Panc1 (cell line): ENCODE results near the gene PALM2AKAP2.

Experiments used
- CTCF ChIP-seq: fragments of 450-650 bp; IDR thresholded peaks from 2 replicates; pipeline ENCODE4 v1.5.1; 2017; ENCODE audit warnings: mild to moderate bottlenecking
- POLR2AphosphoS5 ChIP-seq: IDR thresholded peaks from 2 replicates; pipeline ENCODE4 v1.6.1; 2012; ENCODE audit warnings: mild to moderate bottlenecking, low read depth, low read length, moderate library complexity
- REST ChIP-seq, 2 experiments: IDR thresholded peaks; 2 replicates each; pipeline ENCODE4 v1.6.1; 2011 to 2012; ENCODE audit warnings: low read depth in 2 of 2, control low read depth in 1 of 2, low read length in 1 of 2, mild to moderate bottlenecking in 1 of 2, moderate library complexity in 1 of 2; ENCODE audit not compliant: insufficient read depth in 1 of 2

GRCh38 chr9:109779711-109780452 lies at the start of gene PALM2AKAP2:
- peak; percentile 34 for TF ChIP-seq CTCF
- no peak for TF ChIP-seq REST (IDR thresholded peaks at IDR 0.05; ENCODE audit: insufficient read depth in 1 of 2, low read depth in 2 of 2, low read length in 1 of 2)
- TF ChIP-seq POLR2AphosphoS5 = no peak
